Fibroblast of pulmonary artery (primary cell): ENCODE data around the gene CD2AP.
A peak's percentile ranks its signal among the peaks of the same experiment; 100 is the strongest.
"Not testable (repeated sequence)": the region's sequence is repeated elsewhere in the genome, so short reads cannot be mapped to it uniquely, and the experiment has no call there.

Experiments
- DNase-seq: peaks from one replicate; pipeline ENCODE4 v3.0.0-alpha.2; 2010; ENCODE audit warnings: low read depth
- H3K4me3 ChIP-seq: replicated peaks from 2 replicates; pipeline ENCODE4 v1.5.1; 2011; ENCODE audit warnings: low read depth, mild to moderate bottlenecking, control low read depth, low read length, moderate library complexity
- TF ChIP-seq, protein P1 (sequence below): IDR thresholded peaks from 2 replicates; pipeline ENCODE4 v1.5.1; 2011; ENCODE audit warnings: mild to moderate bottlenecking, control low read depth, low read length, inconsistent platforms; ENCODE audit errors: missing control alignments

Gene CD2AP

DNA sequence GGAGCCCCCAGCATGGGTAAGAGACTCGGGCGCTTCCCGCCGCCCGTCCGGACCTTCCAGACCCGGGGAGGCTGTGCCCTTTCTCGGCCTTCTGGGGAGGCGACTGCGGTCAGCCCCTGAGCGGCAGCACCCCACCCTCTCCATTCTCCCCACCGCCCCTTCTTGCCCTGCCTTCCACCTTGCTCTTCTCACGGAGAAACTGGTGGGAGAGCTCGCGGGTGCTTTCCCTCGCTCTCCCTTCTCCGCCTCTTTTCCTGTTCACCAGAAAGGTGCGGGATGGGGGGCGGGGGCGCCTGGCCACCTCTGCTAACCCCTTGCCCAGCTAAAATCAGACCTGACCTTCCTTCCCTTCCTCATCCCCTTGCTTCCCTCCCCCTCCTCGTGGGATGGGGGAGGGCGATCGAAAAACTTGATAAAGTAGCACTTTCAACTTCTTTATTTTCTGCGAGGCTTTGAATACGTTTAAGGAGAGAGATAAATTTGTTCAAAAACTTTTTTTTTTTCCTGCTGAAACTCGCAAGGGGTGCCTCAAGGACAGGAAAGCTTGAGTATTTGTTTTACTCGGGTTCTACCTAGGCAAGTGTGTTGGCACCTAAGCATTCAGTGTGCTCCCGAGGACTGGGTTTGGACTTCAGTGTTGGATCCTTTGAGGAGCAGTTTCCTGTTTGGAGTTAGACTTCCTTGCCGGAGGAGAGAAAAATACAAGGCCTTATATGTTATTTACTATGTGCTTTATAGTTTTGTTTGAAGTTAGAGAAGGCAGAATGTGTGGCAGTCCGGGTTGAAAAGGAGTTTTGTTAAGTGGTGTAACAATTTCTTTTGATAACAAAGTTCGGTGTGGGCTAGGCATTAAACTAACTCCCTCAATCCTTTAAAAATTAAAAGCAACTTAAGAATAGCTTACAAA is 897 bp downstream of the CD2AP start:
- peak overlapping the region; percentile 88 for H3K4me3 ChIP-seq
- peak; percentile 32 for DNase-seq
- TF ChIP-seq, protein P1, sequence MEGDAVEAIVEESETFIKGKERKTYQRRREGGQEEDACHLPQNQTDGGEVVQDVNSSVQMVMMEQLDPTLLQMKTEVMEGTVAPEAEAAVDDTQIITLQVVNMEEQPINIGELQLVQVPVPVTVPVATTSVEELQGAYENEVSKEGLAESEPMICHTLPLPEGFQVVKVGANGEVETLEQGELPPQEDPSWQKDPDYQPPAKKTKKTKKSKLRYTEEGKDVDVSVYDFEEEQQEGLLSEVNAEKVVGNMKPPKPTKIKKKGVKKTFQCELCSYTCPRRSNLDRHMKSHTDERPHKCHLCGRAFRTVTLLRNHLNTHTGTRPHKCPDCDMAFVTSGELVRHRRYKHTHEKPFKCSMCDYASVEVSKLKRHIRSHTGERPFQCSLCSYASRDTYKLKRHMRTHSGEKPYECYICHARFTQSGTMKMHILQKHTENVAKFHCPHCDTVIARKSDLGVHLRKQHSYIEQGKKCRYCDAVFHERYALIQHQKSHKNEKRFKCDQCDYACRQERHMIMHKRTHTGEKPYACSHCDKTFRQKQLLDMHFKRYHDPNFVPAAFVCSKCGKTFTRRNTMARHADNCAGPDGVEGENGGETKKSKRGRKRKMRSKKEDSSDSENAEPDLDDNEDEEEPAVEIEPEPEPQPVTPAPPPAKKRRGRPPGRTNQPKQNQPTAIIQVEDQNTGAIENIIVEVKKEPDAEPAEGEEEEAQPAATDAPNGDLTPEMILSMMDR: no peak

DNA sequence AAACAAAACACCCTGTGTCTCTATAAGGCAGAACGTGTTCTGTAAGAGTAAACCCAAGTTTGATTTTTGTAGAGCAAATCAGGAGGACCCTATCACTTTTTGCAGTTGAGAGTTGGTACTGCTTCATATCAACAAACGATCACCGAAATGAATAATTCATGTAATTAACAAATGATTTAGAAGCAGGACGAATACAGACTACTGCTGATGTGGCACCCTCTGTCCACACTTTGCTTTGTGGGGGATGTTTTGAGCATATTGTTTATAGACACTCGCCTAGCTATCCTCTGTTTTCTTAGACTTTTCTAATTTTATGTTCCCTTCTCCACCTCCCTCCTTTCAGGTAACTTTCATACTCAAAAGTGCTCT is 1.5 kb downstream of the CD2AP start:
- TF ChIP-seq, protein P1: no peak
- H3K4me3 ChIP-seq: peak overlapping the region; percentile 88
- DNase-seq: no peak

DNA sequence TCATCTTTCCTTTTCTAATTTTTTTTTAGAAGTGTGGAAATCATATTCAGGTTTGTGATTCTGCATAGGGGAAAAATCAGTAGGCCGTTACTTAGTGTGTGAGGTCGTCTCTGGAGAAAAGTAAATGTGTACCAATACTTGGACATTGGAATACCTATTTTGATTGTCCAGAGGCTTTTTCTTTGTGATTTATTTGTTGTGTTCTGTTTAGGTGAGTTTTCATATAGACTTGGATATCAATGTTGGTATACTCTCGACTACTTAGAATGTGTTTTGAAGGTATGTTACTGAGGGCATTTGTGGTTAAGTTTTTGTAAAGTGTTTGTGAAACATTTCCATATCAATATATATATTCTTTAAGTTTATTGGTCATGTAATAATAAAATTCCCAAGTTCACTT is 2.3 kb downstream of the CD2AP start:
- peak overlapping the region; percentile 88 for H3K4me3 ChIP-seq
- TF ChIP-seq, protein P1: no peak
- DNase-seq: no peak

DNA sequence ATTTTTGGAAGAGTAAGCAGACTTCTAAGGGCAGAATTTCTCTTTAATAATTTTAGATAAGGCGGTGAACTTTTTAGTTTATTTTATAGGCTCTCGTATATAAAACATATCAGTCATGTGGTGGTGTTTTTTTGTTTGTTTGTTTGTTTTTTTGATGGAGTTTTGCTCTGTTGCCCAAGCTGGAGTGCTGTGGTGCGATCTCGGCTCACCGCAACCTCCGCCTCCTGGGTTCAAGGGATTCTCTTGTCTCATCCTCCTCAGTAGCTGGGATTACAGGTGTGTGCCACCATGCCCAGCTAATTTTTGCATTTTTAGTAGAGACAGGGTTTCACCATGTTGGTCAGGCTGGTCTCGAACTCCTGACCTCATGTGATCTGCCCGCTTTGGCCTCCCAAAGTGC is 3.6 kb downstream of the CD2AP start:
- not testable (repeated sequence) for H3K4me3 ChIP-seq, DNase-seq

DNA sequence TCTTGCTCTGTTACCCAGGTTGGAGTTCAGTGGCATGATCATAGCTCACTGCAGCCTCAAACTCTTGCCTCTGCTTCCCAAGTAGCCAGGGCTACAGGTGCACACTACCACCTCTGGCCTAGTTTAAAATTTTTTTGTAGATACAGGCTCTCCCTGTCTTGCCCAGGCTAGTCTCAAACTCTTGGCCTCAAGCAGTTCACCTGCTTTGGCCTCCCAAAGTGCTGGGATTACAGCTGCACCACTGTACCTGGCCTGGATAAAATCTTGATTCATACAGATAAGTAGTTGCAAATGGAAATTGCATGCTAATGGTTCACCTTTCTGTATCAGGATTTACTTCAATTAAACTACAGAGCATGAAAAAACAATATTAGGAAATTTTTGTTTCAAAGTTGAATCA is 4.2 kb downstream of the CD2AP start:
- no peak for DNase-seq
- TF ChIP-seq, protein P1: no peak
- H3K4me3 ChIP-seq: no peak overlapping the region

DNA sequence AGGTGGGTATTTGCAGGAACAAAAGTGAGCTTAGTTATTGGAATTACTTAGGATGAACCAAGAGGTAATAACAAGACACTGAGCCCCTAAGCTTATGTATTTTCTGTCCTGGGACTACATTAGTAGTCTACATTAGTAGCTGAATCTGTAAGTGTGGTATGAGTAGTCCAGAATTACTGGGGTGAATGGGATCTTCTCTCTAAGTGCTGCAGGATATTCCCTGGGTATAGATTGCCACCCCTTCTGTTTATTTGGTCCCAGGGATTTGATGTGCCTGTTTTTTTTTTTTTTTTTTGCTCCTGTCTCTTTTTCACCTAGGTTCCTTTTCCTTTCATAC is 5.9 kb downstream of the CD2AP start:
- H3K4me3 ChIP-seq: no peak overlapping the region
- TF ChIP-seq, protein P1: no peak
- DNase-seq: no peak

DNA sequence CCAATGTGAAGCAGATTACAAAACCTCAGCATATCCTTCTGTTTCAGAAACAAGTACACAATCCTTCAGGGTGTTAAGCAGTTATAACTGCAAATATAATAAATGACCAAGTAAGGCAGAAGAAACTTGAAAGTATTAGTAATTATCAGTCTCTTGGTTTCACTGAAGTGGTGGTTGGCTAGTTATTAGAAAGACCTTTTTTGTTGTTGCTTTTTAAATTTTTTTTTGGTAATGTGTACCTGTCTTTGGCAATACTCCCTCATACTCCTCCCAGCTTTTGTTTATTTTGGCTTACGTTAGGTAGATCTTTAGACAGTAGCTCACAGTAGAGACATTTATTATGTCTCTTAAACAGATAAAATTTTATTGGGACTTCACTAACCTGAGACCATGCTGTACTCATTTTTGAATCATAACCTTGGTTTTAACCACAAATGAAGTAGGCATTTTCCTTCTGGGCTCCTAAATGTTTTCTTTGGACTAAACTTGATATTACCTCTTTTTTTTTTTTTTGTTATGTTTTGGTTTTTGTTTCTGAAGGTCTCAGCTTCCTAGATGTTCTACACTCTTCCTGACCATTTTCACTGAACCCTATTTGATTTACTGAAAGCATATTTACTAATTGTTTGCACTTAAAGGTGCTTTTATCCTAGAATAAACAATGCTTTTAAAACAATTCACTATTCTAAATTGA is 6.4 kb downstream of the CD2AP start:
- H3K4me3 ChIP-seq: no peak overlapping the region

More for the DNA sequence above, 6.4 kb downstream of the CD2AP start:
- TF ChIP-seq, protein P1: no peak
- DNase-seq: no peak
